Tibial nerve (tissue), 4 donors: ENCODE results near the gene ZC3H12C. TPM values are rescaled to one million over a fixed set of nuclear protein-coding genes. Genes with fewer than 3 reads are reported as not detected.

Source experiments
- DNase-seq, 2 donors: peaks; one replicate each; pipeline ENCODE4 v3.0.0-alpha.2; 2019; ENCODE audit warnings: low spot score in 2 of 2
- H3K27ac ChIP-seq, 4 donors: fragments of 200-600 bp; sonication (generic) in 3 of 4; one replicate each; pipeline ENCODE4 v1.5.1; 2017 to 2019; ENCODE audit warnings: mild to moderate bottlenecking in 1 of 4
- H3K27me3 ChIP-seq, 2 donors: fragments of 200-600 bp; sonication (generic) in 1 of 2; one replicate each; pipeline versions ENCODE4 v1.5.1 to v1.6.0; 2017 to 2019
- H3K36me3 ChIP-seq, 3 donors: fragments of 200-600 bp; sonication (generic); one replicate each; pipeline ENCODE4 v1.5.1; 2018 to 2019
- H3K4me1 ChIP-seq, 4 donors: fragments of 200-600 bp; sonication (generic) in 3 of 4; one replicate each; pipeline ENCODE4 v1.5.1; 2017 to 2019
- H3K4me3 ChIP-seq, 4 donors: fragments of 200-600 bp; sonication (generic) in 3 of 4; one replicate each; pipeline ENCODE4 v1.5.1; 2017 to 2019; ENCODE audit warnings: mild to moderate bottlenecking in 1 of 4, moderate library complexity in 1 of 4
- H3K9me3 ChIP-seq, 4 donors: fragments of 200-600 bp; sonication (generic) in 3 of 4; one replicate each; pipeline ENCODE4 v1.5.1; 2017 to 2019
- CTCF ChIP-seq, 5 experiments: fragments of 200-600 bp in 3 of 5; fragments of 450-650 bp in 2 of 5; sonication (generic) in 3 of 5; IDR thresholded peaks; one replicate each; pipeline ENCODE4 v1.5.1; 2016 to 2019; ENCODE audit warnings: antibody characterized with exemption in 5 of 5, mild to moderate bottlenecking in 3 of 5, moderate library complexity in 2 of 5
- EP300 ChIP-seq, 2 donors: sonication (generic); formaldehyde crosslinking; IDR thresholded peaks; one replicate each; pipeline ENCODE4 v1.6.1; 2017; ENCODE audit warnings: antibody characterized with exemption in 2 of 2, mild to moderate bottlenecking in 1 of 2
- POLR2A ChIP-seq, 2 donors: fragments of 450-650 bp; IDR thresholded peaks; one replicate each; pipeline ENCODE4 v1.6.1; 2017; ENCODE audit warnings: antibody characterized with exemption in 2 of 2, mild to moderate bottlenecking in 2 of 2, moderate library complexity in 2 of 2
- WGBS, 2 donors: methylation state at CpG; one replicate each; pipeline ENCODE4 v1.1.5; 2018; 5-methylcytosine and 5-hydroxymethylcytosine counted together
- total RNA-seq, 4 donors: library from RNA; depleted of rRNA; stranded (reverse); fragments of >200 nt; gene quantifications; one replicate each; pipeline ENCODE4 v1.1.0, GENCODE V29; 2016

Gene ZC3H12C
- total RNA-seq, 4 donors from 2014 or later: 15.9 to 26.0 (median 19.4) TPM

GRCh38 chr11:110130642-110131238 lies 37.5 kb downstream of the ZC3H12C start:
- no peak for DNase-seq
- Histone ChIP-seq H3K36me3 (peaks cover 0 to under 1% (median 0%) of the 10 kb centered on the region in 3 donors), H3K27me3 (no peaks in the 10 kb centered on the region), H3K9me3 (no peaks in the 10 kb centered on the region), H3K27ac (no peak overlapping the region), H3K4me1 (peaks cover 0 to 56% (median 17%) of the 10 kb centered on the region in 4 donors), H3K4me3 (no peak overlapping the region)
- no peak for TF ChIP-seq EP300 (IDR thresholded peaks at IDR 0.05)
- TF ChIP-seq POLR2A (IDR thresholded peaks at IDR 0.05): no peak
- TF ChIP-seq CTCF (IDR thresholded peaks at IDR 0.05): no peak
- WGBS, 2 donors: 41 to 50% methylated on average over 10 of the region's 10 CpGs

GRCh38 chr11:110131386-110132123 lies 38.4 kb downstream of the ZC3H12C start:
- H3K4me3 ChIP-seq: no peak overlapping the region
- 77 to 80% methylated on average over 6 of the region's 6 CpGs for WGBS, 2 donors

GRCh38 chr11:110133160-110133559 lies 40.0 kb downstream of the ZC3H12C start:
- Histone ChIP-seq H3K4me1 (peaks cover 0 to 55% (median 17%) of the 10 kb centered on the region in 4 donors), H3K36me3 (peaks cover 0 to 6% (median 0%) of the 10 kb centered on the region in 3 donors), H3K4me3 (no peak overlapping the region), H3K9me3 (no peaks in the 10 kb centered on the region), H3K27ac (no peak overlapping the region), H3K27me3 (no peaks in the 10 kb centered on the region)
- WGBS, 2 donors: 52% methylated on average over 2 of the region's 2 CpGs
- no peak for TF ChIP-seq EP300 (IDR thresholded peaks at IDR 0.05)
- TF ChIP-seq CTCF (IDR thresholded peaks at IDR 0.05): no peak
- TF ChIP-seq POLR2A (IDR thresholded peaks at IDR 0.05): no peak
- no peak for DNase-seq

More at GRCh38 chr11:110131386-110132123, 38.4 kb downstream of the ZC3H12C start:
- TF ChIP-seq EP300 (IDR thresholded peaks at IDR 0.05) (no peak), CTCF (IDR thresholded peaks at IDR 0.05) (no peak), POLR2A (IDR thresholded peaks at IDR 0.05) (no peak)
- H3K27me3 ChIP-seq: no peaks in the 10 kb centered on the region
- H3K27ac ChIP-seq: no peak overlapping the region
- H3K4me1 ChIP-seq: peaks cover 0 to 56% (median 17%) of the 10 kb centered on the region in 4 donors
- H3K9me3 ChIP-seq: no peaks in the 10 kb centered on the region
- DNase-seq: no peak
- H3K36me3 ChIP-seq: no peaks in the 10 kb centered on the region

GRCh38 chr11:110134110-110134509 lies 40.9 kb downstream of the ZC3H12C start:
- no peak for DNase-seq
- 45 to 51% methylated on average over 6 of the region's 6 CpGs for WGBS, 2 donors
- Histone ChIP-seq H3K36me3 (peaks cover 0 to 6% (median 0%) of the 10 kb centered on the region in 3 donors), H3K9me3 (no peaks in the 10 kb centered on the region), H3K27ac (peak overlapping the region in 1 of 4 donors; percentile 52), H3K27me3 (no peaks in the 10 kb centered on the region), H3K4me3 (no peak overlapping the region), H3K4me1 (peaks cover 0 to 46% (median 17%) of the 10 kb centered on the region in 4 donors)
- no peak for TF ChIP-seq EP300 (IDR thresholded peaks at IDR 0.05)
- TF ChIP-seq POLR2A (IDR thresholded peaks at IDR 0.05): no peak
- no peak for TF ChIP-seq CTCF (IDR thresholded peaks at IDR 0.05)

GRCh38 chr11:110141812-110142211 lies 48.6 kb downstream of the ZC3H12C start:
- TF ChIP-seq EP300 (IDR thresholded peaks at IDR 0.05) (no peak), POLR2A (IDR thresholded peaks at IDR 0.05) (no peak)
- Histone ChIP-seq H3K9me3 (no peaks in the 10 kb centered on the region), H3K27me3 (no peaks in the 10 kb centered on the region), H3K27ac (no peak overlapping the region), H3K4me3 (no peak overlapping the region), H3K36me3 (peaks cover 0 to 17% (median 0%) of the 10 kb centered on the region in 3 donors), H3K4me1 (peaks cover 0 to 9% (median 0%) of the 10 kb centered on the region in 4 donors)
- DNase-seq: no peak
